Measurements from ENCODE around the gene ADD1.

Gene ADD1, protein sequence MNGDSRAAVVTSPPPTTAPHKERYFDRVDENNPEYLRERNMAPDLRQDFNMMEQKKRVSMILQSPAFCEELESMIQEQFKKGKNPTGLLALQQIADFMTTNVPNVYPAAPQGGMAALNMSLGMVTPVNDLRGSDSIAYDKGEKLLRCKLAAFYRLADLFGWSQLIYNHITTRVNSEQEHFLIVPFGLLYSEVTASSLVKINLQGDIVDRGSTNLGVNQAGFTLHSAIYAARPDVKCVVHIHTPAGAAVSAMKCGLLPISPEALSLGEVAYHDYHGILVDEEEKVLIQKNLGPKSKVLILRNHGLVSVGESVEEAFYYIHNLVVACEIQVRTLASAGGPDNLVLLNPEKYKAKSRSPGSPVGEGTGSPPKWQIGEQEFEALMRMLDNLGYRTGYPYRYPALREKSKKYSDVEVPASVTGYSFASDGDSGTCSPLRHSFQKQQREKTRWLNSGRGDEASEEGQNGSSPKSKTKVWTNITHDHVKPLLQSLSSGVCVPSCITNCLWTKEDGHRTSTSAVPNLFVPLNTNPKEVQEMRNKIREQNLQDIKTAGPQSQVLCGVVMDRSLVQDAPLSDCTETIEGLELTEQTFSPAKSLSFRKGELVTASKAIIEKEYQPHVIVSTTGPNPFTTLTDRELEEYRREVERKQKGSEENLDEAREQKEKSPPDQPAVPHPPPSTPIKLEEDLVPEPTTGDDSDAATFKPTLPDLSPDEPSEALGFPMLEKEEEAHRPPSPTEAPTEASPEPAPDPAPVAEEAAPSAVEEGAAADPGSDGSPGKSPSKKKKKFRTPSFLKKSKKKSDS

DNA sequence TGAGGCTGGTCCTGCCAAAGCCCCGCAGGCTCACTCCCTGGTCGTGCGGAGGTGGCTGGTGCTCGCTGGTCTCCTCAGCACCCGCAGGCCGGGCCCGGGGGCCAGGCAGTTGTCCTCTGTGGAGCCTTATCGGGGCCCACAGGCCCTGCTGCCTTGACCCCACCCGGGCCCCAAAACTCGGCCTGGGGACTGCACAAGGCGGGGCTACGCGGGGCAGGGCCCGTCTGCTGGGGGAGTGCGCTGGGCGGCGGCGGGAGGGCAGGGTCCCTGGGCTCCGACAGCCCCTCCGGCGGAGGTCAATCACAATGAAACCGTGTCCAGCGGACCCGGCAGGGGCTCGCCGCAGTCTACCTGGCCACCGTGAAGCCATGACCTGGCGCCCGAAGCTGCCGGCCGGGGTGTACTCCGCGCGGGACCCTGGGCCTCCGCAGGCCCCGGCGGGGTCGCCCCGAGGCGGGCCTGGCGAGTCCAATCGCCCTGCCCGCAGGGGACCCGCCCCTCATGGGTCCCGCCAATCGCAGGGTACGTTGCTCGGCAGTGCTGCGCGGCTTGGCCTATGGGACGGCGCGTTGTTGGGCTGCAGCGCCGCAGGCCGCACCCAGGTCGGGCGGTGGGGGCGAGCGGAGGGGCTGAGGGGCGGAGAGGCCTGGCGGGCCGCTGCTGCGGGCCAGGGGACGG, at the start of gene ADD1:
Gene ADD1, plus strand, starts transcription at position 582 of the 678 bp plus-strand sequence. CDS start 32,072 bp downstream, outside the sequence.
- intact Hi-C loops (cut with DNase I) = loop anchor here (2.0 kb wide), 1 partner anchor 85 kb away; no protein-coding TSS in a partner anchor

DNA sequence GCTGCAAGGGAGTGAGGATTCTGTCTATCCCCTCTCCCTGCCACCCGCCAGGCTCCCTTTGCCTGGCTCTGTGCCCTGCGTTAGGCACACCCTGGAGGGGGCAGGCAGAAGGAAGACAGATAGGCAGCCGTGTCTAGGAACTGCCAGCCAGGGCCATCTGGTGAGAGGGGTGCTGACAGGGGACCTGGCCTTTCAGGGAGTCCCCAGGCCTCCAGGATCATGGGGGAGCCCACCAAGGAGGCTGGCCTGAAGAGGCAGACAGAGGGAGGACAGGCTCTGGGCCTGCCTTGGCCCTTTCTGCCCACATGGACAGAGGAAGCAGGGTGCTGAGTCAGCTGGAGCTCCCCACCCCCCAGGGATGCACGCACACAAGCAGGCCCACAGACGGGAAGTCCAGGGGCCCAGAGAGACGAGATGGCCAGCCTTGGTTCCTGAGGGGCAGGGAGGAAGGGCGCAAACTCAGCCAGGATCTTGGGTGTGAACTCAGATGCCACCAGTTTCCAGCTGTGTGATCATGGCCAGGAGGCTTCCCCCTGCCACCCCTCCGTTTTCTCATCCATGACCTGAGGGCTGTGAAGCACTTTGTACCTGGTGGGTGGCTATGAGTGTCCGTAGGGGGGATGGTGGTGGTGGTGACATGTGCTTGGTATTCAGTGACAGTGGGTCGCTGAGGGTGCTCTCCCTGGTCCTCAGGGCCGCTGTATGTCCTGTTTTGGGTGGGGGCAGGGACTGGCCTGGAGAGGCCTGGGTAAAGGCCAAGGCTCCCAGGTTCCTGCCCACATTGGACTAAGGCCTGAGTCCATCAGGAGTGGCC, 49.0 kb upstream of the ADD1 start:
- peak in 2 of 10 donors; percentile 84 to 91 for DNase-seq
- intact Hi-C loops (cut with DNase I) = no loop called here

More for the DNA sequence above, at the start of gene ADD1:
- DNase-seq = peak; percentile 89 to 99 (median 94)

DNA sequence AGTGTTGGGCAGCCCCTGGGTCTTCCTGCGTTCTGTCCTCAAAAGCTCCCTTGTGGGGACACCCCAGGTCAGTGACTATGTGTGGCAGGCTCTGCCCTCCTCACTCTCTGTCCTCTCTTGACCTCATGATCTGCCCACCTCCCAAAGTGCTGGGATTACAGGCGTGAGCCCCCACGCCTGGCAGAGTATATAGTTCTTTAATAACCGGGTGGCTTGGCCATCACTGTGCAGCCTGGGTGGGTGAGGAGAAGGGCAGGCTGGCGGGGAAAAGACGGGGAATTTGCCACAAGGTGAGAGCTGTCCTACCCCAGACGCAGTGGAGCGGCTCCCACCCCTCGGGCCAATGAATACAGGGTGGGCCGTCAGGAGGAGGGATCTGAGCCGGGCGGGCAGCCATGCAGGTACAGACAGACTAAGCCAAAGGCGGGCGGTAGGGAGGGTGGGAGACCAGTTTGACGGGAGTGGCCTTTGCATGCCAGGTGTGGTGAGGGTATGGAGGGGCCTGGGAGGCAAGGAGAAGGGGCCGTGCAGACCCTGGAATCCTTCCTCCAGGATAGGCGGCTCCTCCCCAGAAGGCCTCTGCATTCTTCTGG, 48.2 kb upstream of the ADD1 start:
- intact Hi-C loops (cut with DNase I) = no loop called here
- DNase-seq = peak in 3 of 10 donors; percentile 8 to 71 (median 62)

DNA sequence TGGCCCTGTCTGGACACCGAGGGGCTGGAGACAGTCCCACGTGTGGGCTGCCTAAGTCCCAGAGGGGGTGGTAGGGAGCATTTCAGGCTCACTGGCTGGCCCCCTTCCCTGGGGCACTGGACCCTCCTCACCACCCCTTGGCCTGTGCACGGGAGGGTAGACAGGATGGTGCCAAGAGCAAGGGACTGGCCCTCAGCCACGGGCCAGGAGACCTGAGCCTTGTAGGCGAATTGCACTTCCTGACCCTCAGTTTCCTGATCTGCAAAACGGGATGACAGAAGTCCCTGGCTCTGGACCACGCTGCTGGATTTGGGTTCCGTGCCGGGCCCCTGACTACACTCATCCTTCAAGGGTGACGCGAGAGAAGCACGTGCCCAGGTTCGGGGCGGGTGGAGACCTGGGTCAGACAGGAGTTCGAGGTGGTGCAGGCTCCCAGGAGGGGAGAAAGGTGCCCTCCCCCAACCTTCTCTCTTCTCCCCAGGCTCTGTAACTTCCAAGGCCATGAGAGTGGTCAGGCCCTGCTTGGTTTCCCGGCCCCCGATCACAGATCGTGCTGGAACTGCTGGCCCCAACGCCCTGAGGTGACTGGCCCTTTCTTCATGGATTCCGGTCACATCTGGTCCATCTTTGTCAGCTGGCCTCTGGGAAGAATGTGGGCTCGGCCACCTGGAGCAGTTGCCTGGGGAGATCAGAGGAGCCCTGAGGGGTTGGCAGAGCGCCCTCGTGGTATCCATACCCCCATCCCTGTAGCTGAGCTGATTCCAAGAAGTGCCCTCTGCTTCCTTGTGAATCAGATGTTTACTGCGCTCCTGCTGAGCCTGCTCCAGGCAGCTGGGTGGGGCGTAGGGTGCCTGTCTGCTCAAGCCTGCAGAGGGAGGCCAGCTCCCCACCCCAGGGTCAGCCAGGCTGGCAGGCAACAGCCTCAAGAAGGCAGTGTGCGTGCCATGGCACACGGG, 47.5 kb upstream of the ADD1 start:
- intact Hi-C loops (cut with DNase I) = no loop called here
- peak in 4 of 10 donors; percentile 11 to 84 (median 56) for DNase-seq

DNA sequence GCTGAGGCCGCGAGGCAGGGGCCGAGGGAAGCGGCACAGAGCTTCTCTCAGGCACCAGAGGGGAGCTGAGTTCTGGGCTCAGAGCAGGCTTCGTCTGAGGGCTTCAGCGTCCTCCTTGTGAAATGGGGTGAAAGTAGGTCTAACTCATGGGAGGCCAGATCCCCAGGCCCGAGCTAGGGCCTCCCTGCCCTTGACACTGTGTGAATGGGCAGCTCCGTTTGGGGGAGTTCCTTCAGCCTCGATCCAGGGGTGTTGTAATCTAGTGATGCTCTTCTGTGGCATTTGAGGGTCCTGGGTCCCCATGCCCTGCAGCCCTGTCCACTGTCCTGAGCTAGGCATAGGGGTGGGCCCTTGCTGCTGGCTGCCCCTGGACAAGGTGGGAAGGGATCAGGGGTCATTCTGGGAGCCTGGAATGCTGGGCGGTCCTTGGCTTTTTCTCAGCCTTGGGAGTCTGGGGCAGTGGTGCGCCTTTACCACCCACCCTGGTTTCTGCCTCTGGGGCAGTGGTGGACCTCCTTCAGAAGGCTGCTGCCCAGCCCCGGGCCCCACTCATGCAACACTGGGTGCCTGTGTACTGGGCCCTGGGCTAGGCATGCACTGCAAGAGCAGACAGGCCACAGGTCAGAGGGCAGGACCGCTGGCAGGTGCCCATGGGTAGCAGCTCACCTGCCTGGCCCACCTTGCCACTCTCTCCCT, 46.6 kb upstream of the ADD1 start:
- intact Hi-C loops (cut with DNase I) = no loop called here
- DNase-seq = peak in 4 of 10 donors; percentile 13 to 79 (median 47)

DNA sequence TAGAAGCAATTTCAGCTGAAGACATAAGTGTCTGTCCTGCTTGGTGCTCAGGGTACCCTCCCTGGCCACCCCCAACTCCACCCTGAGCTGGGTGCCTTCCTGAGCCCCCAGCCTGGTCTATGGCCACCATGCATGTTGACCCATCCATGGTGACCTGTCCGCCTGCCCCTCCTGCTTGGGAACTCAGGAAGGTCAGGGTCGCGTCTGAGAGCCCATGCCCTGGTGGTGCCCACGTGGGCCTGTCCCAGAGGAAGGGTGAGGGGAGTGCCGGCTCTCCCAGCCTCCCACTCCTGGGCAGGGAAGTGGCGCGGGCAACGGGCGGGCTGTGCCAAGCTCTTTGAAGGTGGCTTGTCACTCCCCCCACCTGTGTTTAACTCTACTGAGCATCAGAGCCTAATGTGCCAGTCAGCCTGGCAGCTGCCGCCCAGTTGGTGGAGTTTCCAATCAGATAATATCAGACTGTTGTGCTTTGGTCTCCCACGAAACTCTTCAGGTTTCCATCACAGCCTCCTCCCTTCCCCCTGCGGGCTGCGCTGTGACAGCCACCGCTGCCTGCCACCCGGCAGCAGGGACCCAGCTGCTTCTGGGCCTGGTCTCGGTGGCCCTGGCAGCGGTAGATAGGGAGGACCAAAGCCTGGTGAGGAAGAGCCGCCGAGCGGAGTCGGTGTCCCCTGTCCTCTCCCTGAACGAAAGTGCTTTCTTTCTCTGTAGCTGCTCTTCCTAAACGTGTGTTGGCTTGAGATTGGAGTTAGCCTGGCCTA, 45.9 kb upstream of the ADD1 start:
- DNase-seq = peak in 4 of 10 donors; percentile 14 to 82 (median 49)
- intact Hi-C loops (cut with DNase I) = no loop called here

DNA sequence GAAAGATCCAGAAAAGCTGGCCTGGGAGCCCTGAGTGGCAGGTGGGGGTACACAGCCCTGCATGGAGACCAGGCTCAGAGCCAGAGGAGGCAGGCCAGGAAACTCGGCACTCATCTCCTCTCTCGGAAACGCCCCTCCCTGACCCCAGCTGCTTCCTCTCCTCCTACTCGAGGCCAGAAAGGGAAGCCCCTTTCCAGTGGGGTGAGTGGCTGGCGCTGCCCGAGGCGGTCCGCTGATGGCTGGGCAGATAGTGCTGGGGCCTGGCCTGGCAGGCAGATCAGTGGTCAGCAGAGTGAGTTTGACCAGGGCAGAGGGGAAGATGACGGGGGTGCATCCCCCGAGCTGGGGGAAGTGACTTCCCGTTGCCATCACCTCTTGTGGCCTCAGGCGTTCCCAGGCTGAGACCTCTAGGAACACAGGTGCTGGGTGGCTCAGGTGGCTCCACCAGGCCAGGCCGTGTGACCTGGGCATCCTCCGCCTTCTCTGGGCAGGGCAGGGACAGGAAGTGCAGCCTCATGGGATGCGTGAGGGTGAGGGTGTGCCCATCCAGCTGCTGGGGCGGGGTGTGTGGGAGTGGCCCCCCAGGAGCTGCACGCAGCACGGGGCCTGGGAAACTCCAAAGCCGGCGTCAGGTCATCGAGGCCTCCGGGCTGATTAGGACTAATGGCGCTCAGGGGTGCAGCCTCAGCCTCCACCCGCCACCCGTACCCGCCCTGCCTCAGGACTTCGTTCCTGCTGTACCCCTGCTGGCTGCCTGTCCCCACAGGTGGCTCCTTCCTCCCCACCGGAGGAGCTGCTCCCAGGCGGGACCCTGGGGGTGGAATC, 45.0 kb upstream of the ADD1 start:
- peak in 5 of 10 donors; percentile 37 to 87 (median 59) for DNase-seq
- intact Hi-C loops (cut with DNase I) = no loop called here

DNA sequence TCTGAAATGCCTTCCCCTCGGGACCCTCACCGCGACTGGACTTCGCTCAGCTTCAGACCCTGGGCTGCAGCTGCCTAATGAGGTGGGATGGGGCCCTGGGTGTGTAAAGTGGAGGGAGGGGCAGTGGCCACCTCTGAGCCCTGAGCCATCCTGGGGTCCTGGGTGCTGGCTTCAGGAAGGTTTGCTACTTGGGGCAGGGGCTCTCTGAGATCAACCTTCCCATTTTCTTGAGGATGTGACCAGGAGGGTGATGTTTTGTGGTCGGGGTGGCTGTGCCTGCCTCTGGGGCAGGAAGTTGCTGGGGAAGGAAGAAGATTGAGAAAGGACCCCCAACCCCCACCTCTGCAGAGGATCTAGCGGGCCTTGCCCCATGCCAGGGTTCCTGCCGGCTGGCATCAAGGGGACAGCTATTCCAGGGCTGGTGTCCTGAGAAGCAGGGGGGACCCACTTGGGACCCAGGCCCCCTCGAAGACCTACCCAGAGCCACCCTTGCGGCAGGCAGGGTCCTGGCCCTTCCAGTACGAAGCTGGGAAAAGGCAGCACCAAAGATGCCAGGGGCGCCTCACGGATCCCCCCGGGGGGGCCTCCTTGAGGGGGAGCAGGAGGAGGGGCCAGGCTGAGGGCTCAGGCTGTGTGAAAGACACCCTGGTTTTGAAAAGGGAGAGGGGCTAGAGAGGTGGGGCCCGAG, 44.3 kb upstream of the ADD1 start:
- peak in 5 of 10 donors; percentile 7 to 78 (median 68) for DNase-seq
- intact Hi-C loops (cut with DNase I) = no loop called here

DNA sequence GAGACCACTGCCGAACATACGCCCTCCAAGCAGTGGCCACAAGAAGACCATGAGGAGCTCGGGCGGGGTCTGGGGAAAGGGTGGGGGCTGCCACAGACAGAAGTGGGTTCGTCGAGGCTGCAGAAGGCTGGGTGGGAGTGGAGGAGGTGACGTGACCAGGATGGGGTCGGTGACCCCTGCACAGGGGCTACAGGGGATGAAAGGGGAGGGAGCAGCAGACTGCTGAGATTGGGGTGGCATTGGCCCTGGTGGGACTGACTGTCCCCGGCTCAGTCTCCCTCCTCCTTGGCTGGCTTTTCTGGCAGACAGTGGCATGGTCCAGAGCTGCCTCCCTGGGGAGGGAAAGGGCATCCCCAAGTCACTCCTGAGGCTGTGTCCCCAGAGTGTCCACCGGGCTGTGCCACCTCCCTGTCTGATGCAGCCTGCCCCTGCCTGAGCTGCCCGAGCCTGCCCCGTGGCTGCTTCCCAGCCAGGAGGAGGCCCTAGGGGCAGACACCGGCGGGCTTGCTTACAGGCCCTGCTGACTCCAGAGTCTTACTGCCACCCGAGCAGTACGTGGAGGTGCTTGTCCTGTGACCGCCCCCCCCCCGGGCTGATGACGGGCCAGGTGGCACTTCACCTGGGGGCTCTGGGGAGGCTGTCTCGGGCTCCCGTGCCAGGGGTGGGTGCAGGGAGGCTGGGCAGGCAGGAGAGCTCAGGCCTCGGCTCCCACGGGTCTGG, 43.5 kb upstream of the ADD1 start:
- intact Hi-C loops (cut with DNase I) = no loop called here
- peak in 6 of 10 donors; percentile 12 to 84 (median 52) for DNase-seq

DNA sequence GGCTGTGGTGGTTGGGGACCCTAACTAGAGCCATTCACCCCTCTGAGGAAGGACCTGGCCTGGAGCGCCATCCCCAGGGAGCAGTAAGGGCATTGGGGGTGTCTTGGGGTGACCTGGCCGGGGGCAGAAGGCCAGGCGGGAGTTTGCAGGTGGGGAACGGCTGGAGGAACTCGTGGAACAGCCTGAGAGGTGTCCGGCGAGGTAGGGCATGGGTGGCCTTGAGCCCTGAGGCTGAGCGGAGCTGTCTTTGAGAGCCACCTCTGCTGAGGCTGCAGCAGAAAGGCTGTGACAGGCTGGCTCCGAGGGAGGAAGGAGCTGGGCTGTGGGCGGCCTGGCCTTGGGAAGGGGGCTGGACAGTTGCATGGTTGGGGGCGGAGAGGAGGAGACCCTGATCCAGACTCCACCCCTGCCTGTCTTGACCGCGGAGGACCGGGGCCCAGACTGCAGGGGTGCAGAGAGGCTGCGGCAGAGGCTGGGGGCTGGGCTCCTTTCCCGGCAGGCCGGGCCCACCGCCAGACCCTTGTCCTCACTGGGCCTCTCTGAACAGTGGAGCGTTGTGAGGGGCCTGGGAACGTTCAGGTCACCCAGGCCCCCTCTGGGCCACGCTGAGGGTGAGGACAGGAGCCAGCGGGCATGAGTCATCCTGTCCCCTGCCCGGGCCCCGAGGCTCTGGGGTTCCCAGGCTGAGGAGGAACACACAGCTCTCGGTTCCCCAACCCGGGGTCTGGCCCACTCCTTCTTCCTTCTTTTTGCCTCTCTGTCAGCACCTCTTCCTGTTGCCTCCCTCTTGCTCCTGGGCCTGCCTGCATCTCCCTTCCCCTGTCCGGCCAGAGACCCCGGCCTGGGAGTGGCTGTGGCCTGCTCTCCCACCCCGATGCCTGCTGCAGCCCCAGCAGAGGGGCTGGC, 42.7 kb upstream of the ADD1 start:
- intact Hi-C loops (cut with DNase I) = no loop called here
- DNase-seq = peak; percentile 44 to 96 (median 78)

DNA sequence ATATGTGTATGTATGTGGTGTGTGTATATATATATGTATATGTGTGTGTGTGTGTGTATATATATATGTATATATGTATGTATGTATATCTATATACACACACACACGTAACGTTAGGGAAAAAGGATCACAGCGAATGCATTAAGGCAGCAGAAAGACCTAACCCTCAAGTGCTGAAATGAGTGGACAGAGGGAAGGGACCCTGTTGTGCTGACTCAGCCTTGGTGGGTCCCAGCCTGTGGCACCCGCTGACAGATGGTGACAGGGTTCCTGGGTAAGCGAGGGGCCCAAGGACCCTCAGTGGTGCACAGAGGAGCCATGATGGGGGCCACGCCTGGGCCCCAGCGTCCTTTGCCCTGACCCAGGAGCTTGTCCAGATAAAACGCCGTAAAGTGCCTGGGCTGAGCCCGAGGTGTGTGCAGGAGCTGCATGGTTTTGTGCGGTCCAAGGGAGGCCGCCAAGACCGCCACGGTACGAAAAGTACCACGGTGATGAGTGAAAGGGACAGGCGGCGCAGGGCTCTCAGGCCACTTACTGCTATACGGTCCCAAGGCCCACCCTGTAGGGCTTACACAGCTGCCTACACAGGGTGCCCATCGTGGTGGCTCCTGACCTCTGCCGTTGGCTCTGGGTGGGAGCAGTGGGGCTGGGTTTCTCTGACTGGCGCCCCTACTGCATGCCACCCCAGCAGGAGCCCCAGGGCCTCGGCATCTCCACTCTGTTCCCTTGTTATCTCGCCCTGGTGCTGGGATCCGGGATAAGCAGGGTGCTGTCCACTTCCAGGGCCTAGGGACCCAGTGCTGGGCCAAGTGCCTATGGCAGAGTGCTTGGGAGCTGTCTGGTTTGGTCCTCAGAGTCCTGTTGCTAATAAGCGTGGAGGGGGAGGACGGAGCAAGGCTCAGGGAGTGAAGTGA, 40.8 kb upstream of the ADD1 start:
- peak in 5 of 10 donors; percentile 5 to 74 (median 55) for DNase-seq
- intact Hi-C loops (cut with DNase I) = no loop called here

DNA sequence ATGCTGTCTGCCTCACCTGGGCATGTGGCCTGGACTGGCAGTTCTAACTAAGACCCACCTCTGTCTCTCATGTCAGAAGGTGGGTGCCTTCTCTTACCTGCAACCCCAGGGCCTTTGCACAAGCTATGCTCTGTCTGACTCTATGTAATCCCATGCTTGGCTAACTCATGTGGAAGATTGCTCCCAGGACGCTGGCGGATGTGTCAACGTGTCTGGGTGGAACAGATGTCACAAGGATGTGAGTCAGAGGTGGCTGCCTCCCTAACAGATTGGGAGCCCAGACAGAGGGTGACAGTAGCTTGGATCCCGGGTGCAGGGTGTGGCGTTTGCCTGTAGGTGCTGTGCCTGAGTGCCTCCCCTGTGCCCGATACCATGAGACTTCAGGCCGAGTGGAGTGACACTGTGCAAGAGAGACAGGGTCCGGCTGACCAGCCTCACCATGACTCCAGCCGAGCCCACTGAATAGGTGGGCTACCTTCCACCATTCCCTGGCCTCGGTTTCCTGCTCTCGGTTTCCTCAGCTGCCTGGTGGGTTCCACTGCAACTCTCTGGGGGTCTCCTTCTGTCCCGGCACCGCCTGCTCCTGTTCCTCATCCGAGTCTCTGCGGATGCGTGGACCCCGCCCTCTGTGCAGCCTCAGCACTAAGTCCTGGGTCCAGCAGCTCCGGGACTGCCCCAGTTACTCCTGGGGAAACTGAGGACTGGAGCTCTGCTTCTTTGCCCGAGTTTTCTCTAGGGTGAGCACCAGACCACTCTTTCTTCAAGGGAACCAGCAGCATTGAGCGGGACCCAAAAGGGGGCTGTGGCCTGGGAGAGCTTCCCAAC, 39.8 kb upstream of the ADD1 start:
- intact Hi-C loops (cut with DNase I) = no loop called here

More for the DNA sequence above, 39.8 kb upstream of the ADD1 start:
- peak in 4 of 10 donors; percentile 2 to 58 (median 34) for DNase-seq

All from posterior cingulate gyrus (tissue), 11 donors.